Measurements from ENCODE around the gene RNF5.
"Not testable (repeated sequence)": the region's sequence is repeated elsewhere in the genome, so short reads cannot be mapped to it uniquely, and the experiment has no call there.

Gene RNF5

GRCh38 chr6:32204268-32204715 lies 26.1 kb downstream of the RNF5 start:
- DNase-seq (ENCODE audit: low read depth in 2 of 2) = no peak

GRCh38 chr6:32208996-32209395 lies 30.8 kb downstream of the RNF5 start:
- DNase-seq (ENCODE audit: low read depth in 2 of 2) = no peak

GRCh38 chr6:32210191-32210601 lies 32.0 kb downstream of the RNF5 start:
- no peak for DNase-seq (ENCODE audit: low read depth in 2 of 2)

GRCh38 chr6:32211432-32211831 lies 33.2 kb downstream of the RNF5 start:
- DNase-seq (ENCODE audit: low read depth in 2 of 2) = not testable (repeated sequence)

- no peak for DNase-seq (ENCODE audit: low read depth in 2 of 2)
These were observed 34.0 kb downstream of the RNF5 start for GRCh38 chr6:32212076-32212760.

DNA sequence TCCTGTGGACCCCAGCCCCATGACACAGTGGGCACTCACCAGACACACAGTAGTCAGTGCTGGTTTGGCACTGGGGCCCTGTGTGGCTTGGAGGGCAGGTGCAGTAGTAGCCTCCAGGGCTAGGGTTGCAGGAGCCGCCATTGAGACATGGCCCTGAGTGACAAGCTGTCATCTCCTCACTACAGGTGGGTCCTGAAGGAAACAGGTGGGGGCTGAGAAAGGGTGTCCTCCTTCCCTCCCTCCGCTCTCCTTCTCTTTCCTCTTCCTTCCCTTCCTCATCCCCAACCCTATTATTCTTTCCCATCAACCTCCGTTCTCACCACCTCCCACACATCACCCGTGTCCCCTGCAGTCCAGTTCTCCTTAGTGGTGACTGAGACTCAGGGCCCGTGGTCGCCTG lies 35.4 kb downstream of the RNF5 start:
- no peak for DNase-seq (ENCODE audit: low read depth in 2 of 2)

- no peak for DNase-seq (ENCODE audit: low read depth in 2 of 2)
These were observed 35.9 kb downstream of the RNF5 start for GRCh38 chr6:32214126-32214525.

- DNase-seq (ENCODE audit: low read depth in 2 of 2) = no peak
These were observed 37.4 kb downstream of the RNF5 start for GRCh38 chr6:32215617-32216016.

- DNase-seq (ENCODE audit: low read depth in 2 of 2) = no peak
These were observed 38.1 kb downstream of the RNF5 start for GRCh38 chr6:32216285-32216684.

DNA sequence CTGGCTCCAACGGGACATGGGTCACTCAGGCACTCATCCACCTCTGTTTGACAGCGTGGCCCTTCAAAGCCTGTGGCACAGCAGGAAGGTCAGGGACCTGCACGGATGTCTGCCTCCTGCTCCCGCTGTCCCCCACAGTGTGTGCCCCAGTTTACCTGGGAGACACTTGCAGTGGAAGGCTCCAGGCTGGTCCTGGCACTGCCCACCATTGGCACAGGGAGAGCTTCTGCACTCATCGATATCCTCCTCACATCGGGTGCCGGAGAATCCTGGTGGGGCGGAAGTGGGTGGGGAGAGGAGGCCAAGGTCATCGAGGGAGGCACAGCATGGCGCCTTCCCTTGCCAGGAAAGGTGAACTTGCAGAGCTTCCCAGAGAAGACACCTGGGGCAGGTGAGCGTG lies 38.8 kb downstream of the RNF5 start:
- DNase-seq (ENCODE audit: low read depth in 2 of 2) = no peak

- no peak for DNase-seq (ENCODE audit: low read depth in 2 of 2)
These were observed 40.0 kb downstream of the RNF5 start for GRCh38 chr6:32218167-32218566.

DNA sequence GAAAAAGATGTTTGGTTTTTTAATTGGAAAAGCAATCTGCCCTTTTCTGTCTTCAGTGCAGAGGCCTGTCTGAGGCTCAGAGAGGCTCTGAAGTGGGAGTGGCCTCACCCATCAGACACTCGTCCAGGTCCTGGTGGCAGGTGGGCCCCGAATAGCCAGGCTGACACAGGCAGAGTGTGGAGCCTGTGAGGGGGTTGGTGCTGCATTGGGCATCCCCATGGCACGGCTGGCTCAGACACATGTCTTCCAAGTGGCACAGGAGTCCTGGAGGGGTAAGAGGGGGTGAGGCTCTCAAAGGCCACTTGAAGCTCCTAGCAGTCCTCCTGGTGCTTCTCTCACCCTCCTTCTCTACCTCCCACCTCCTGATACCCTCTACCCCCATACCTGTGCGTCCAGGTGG lies 41.8 kb downstream of the RNF5 start:
- no peak for DNase-seq (ENCODE audit: low read depth in 2 of 2)

DNA sequence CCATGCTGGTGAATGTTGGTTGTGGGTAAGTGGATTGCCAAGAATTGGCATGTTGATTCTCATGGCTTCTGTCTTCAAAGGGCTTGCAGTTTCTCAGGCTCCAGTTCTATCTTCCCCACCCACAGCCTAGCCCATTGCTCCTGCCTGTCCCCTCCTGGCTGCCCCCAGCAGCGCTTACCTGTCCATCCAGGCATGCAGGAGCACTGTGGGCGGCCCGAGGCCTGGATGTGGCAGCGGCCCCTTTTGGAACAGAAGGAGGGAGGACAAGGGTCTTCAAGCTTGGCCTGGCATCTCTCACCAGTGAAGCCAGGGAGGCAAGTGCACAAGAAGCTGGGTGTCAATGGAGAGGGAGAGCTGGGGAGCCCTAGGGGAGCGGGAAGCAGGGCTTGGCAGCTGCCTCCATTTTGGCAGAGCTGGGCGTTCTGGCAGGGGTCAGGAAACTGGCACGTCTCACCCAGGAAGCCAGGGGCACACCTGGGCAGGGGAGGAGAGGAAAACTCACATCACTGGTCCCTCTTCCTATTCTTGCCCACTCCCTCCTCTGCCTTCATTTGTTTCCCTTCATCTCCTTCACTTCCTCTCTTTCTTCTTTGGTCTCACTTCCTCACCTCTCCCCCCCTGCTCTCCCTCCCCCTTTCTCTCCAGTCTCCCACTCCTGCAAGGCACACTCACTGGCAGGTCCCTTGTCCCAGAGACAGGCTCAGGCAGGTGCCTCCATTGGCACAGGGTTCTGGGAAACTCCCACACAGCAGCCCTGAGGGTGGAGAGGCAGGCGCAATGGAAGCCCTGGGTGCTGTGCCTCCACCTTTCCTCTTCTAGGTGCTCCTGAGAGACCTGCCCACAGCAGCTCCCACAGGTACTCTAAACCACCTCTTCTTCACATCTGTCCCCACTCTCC lies 44.4 kb downstream of the RNF5 start:
- DNase-seq (ENCODE audit: low read depth in 2 of 2) = no peak

DNA sequence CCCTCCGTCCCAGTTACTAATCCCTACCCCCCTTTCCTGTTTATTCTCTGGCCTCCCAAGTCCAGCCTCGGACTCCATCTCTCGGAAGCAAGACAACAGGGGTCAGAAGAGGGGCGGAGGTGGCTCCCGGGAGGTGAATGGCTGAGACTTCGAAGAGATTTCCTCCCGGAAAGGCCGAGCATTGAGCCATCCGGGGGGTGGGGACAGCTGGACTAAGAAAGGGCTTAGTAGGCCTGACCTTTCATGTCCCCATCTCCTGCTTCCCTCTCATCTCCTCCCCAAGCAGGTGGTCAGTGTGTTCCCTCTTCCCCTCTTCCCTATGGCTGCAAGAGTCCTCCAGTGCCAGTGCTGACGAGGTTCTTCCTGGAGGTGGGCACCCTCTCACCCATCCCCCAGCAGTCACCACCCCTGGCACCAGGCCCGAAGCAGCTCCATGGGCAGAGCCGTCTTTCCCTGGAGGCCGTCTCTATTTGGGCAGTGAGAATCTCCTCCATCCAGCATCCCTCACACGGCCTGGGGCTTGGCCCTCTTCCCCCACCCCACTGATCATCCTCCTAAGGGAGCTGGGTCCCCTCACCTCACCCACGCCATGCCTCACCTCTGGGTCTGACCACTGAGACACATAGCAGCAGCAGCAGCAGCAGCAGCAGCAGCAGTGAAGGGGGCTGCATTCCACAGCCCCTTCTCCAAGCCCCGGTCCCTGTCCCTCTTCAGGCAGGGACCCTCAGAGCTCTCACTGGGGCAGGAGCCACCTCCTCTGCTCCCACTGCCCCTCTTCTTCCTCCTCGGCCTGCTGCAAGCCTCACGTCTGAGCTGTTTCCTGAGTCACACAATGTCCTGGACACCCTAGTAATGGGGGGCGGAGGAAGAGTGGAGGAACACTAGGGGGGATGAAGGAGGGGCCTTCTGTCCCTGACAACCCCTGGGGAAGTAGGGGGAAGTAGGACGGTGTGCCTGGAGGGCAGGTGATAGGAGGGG lies 45.3 kb downstream of the RNF5 start, which contains the start of gene NOTCH4:
TSS of gene NOTCH4 (minus strand) at position 810 of the 978 bp plus-strand sequence. CDS start at position 671, 139 bp downstream.
- DNase-seq (ENCODE audit: low read depth in 2 of 2) = no peak

DNA sequence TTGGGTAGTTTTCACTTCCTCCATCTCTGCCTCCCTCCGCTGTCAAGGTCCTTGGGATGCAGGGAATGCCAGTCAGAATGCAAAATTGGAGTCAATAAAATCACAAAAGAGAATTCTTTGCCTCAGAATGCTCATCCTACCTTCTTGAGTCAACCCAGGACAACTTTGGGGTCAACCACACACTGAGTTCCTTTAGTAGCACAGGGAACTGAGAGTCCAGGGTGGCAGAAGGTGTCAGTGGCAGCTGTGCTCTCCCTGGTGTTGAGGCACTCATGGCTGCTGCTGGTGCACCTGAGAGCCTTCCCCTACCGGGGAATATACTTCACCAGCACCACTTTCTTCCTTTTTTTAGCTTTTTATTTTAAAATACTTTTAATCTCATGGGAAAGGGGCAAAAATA lies 46.5 kb downstream of the RNF5 start:
- DNase-seq (ENCODE audit: low read depth in 2 of 2) = no peak

DNA sequence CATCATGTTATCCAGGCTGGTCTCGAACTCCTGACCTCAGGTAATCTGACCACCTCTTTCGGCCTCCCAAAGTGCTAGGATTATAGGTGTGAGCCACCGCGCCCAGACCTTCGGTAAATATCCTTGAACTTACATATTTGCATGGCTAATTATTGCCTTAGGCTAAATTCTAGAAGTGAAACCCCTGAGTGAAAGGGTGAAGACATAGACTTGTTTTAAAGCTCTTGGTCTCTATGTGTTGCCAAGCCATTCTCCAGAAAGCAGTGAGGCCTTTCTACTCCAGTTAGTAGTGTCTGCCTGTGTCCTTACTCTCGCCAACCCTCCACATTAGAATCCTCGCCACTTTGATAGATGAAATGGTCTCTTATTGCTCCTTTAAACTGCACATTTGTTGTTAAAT lies 48.2 kb downstream of the RNF5 start:
- DNase-seq (ENCODE audit: low read depth in 2 of 2) = no peak

Data from stimulated activated CD8-positive, alpha-beta memory T cell treated with anti-CD3 and anti-CD28 coated beads, Interleukin-15, amount 100 ng/mL, for 4 hours (primary cell).